Vagina (tissue), 2 donors: ENCODE data around the gene MAML3.

Source experiments
- CTCF ChIP-seq, 3 experiments: fragments of 450-650 bp in 2 of 3; fragments of 200-600 bp in 1 of 3; sonication (generic) in 1 of 3; IDR thresholded peaks; one replicate each; pipeline ENCODE4 v1.5.1; 2017 to 2019; ENCODE audit warnings: antibody characterized with exemption in 3 of 3, mild to moderate bottlenecking in 2 of 3, moderate library complexity in 2 of 3
- POLR2A ChIP-seq, 2 donors: fragments of 450-650 bp; IDR thresholded peaks; one replicate each; pipeline ENCODE4 v1.6.1; 2017; ENCODE audit warnings: antibody characterized with exemption in 2 of 2, mild to moderate bottlenecking in 2 of 2, moderate library complexity in 2 of 2

GRCh38 chr4:139728146-139728545, 425.8 kb downstream of the MAML3 start:
- TF ChIP-seq POLR2A (IDR thresholded peaks at IDR 0.05) (no peak), CTCF (IDR thresholded peaks at IDR 0.05) (no peak)
